ENCODE results near the gene ALDH8A1. TPM values are rescaled to one million over a fixed set of nuclear protein-coding genes. Genes with fewer than 3 reads are reported as not detected.

The ALDH8A1 gene
- total and polyA plus RNA-seq, 5 donors, result 0.23 to 1.3 (median 0.25) TPM

DNA sequence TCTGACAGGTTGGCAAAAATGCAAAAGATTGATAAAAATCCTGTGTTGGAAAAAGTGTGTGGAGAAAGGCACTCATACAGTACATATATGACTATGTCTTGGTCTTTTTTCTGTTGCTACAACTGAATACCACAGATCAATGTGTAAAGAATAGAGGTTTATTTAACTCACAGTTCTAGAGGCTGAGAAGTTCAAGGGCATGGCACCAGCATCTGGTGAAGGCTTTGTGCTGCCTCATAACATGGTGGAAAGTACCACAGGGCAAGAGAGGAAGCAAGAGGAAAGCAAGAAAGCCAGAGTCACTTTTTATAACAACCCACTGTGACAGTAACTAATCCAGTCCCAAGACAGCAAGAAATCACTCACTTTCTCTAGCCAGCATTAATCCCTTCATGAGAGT lies 57.5 kb downstream of the ALDH8A1 start:
- Histone ChIP-seq H3K9me3 (ENCODE audit: control insufficient read depth, low read length) (no peaks in the 10 kb centered on the region), H3K27me3 (ENCODE audit: control insufficient read depth, insufficient read depth) (no peaks in the 10 kb centered on the region), H3K4me3 (ENCODE audit: low read length) (no peak overlapping the region), H3K27ac (ENCODE audit: low read length) (no peak overlapping the region), H3K4me1 (ENCODE audit: control insufficient read depth, insufficient read depth, low read length) (no peaks in the 10 kb centered on the region)
- intact Hi-C loops (cut with DNase I), result no loop called here
- DNase-seq (no peak), ATAC-seq (no peak)

DNA sequence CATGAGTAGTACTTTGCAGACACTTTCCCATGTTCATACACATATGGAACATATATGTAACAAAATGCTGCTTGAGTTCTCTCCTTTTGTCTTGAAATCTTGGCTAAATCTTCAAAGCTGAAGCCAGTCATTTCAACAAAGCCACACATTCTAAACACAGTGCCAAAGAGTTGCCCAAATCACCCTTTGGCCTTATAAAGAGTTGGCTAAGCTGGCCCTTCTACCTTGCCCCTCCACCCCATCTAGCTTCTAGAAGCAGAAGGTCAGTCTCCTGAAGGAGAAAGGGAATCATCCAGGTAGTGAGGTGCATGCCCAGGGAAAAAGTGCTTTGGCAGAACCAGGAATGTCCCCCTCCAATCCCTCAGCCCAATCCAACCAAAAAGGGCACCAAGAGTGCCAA lies 58.3 kb downstream of the ALDH8A1 start:
- Histone ChIP-seq H3K9me3 (ENCODE audit: control insufficient read depth, low read length) (no peaks in the 10 kb centered on the region), H3K4me1 (ENCODE audit: control insufficient read depth, insufficient read depth, low read length) (no peaks in the 10 kb centered on the region), H3K4me3 (ENCODE audit: low read length) (no peak overlapping the region), H3K27me3 (ENCODE audit: control insufficient read depth, insufficient read depth) (no peaks in the 10 kb centered on the region), H3K27ac (ENCODE audit: low read length) (no peak overlapping the region)
- intact Hi-C loops (cut with DNase I), result no loop called here
- no peak for DNase-seq
- ATAC-seq, result no peak

DNA sequence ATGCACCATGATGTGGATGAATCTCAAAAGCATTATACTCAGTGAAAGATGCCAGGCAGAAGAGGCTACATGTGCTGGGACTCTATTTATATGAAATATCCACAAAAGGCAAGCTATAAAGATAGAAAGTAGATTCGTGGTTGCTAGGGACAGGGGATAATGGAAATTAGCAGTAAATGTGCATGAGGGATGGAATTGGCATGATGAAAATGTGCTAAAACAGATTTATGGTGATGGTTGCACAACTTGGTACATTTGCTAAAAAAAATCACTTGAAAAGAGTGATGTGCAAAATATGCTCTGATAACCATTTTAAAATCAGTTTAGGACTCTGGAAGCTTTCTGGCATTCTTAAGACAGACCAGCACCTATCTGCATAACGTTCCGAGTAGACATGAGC lies 61.6 kb downstream of the ALDH8A1 start:
- H3K4me1 ChIP-seq (ENCODE audit: control insufficient read depth, insufficient read depth, low read length), result no peaks in the 10 kb centered on the region
- 86% methylated on average over 3 of the region's 3 CpGs for WGBS
- ATAC-seq (no peak), DNase-seq (no peak)
- no peaks in the 10 kb centered on the region for H3K27me3 ChIP-seq (ENCODE audit: control insufficient read depth, insufficient read depth)
- H3K27ac ChIP-seq (ENCODE audit: low read length), result no peak overlapping the region
- intact Hi-C loops (cut with DNase I), result loop anchor here in 1 of 4 donors (10.0 kb wide), 1 partner anchor 714 kb away; no protein-coding TSS in a partner anchor
- no peaks in the 10 kb centered on the region for H3K9me3 ChIP-seq (ENCODE audit: control insufficient read depth, low read length)
- H3K4me3 ChIP-seq (ENCODE audit: low read length), result no peak overlapping the region

DNA sequence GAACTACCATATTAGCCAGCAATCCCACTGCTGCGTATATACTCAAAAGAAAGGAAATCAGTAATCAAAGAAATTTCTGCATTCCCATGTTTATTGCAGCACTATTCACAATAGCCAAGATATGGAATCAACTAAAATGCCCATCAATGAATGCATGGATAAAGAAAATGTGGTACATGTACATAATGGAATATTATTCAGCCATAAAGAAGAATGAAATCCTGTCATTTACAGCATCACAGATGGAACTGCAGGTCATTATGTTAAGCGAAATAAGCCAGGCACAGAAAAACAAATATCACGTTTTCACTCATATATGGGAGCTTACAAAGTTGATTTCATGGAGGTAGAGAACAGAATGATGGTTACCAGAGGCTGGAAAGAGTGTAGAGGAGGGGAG lies 65.1 kb downstream of the ALDH8A1 start:
- WGBS, result 96% methylated on average over 3 of the region's 3 CpGs
- H3K27ac ChIP-seq (ENCODE audit: low read length), result no peak overlapping the region
- no peak for ATAC-seq

DNA sequence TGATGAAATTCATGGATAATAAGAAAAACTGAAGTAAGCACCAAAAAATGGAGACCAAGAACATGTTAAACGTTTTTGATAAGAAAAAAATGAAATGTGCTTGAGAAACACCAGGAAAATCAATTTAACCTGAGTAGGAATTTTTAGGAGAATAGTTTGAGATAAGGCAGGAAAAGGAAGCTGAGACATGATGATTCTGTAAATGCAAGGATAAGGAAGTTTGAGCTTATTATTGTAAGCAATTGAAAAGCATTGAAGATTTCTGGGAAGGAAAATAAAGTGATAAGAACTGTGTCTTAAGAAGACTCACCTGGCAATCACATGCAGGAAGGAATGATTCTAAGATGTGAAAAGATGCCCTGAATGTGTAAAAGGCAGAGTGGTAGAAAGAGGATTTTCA lies 66.6 kb downstream of the ALDH8A1 start:
- DNase-seq, result no peak
- H3K4me1 ChIP-seq (ENCODE audit: control insufficient read depth, insufficient read depth, low read length), result no peaks in the 10 kb centered on the region
- no peak overlapping the region for H3K4me3 ChIP-seq (ENCODE audit: low read length)
- H3K9me3 ChIP-seq (ENCODE audit: control insufficient read depth, low read length), result no peaks in the 10 kb centered on the region
- ATAC-seq, result no peak
- no peak overlapping the region for H3K27ac ChIP-seq (ENCODE audit: low read length)
- no peaks in the 10 kb centered on the region for H3K27me3 ChIP-seq (ENCODE audit: control insufficient read depth, insufficient read depth)
- intact Hi-C loops (cut with DNase I), result loop anchor here in 3 of 4 donors (5.0 to 10.0 kb wide), 3 partner anchors 709 to 726 kb away; no protein-coding TSS in a partner anchor
- WGBS, result 27% methylated on average over 1 of the region's 1 CpG

More for the DNA sequence above, 65.1 kb downstream of the ALDH8A1 start:
- H3K27me3 ChIP-seq (ENCODE audit: control insufficient read depth, insufficient read depth), result no peaks in the 10 kb centered on the region
- DNase-seq, result no peak
- intact Hi-C loops (cut with DNase I), result loop anchor here in 3 of 4 donors (5.0 to 10.0 kb wide), 3 partner anchors 710 to 727 kb away; no protein-coding TSS in a partner anchor
- no peak overlapping the region for H3K4me3 ChIP-seq (ENCODE audit: low read length)
- no peaks in the 10 kb centered on the region for H3K9me3 ChIP-seq (ENCODE audit: control insufficient read depth, low read length)
- H3K4me1 ChIP-seq (ENCODE audit: control insufficient read depth, insufficient read depth, low read length), result no peaks in the 10 kb centered on the region

DNA sequence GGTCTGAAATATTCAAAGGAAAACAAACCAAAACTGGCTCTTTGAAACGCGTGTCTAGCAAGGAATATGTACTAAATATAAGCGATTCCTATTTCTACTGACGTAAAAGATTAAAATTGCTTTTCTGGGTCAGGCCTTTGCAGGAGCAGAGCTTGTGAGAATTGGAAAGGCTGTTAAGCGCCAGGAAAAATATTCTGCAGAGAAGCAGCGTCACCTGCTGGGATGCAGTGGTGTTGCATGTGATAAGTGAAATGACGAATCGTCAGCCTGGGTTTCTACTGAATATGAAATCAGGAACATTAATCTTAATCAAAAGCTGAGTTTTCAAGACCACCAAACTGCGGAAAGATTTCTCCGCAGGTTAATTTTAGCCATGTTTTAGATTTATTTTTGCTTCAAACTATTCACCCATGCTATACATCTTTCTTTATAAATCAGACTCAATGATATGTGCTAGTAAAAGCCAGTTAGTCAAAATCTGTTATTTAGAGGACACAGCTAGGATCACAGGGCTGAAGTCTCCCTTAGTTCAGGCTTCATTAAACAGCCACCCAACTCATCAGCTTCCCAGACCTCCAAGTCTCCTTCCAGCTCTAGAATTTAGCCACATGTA lies 67.4 kb downstream of the ALDH8A1 start:
- no peaks in the 10 kb centered on the region for H3K4me1 ChIP-seq (ENCODE audit: control insufficient read depth, insufficient read depth, low read length)
- DNase-seq (peak; percentile 31 to 87 (median 80)), ATAC-seq (peak; percentile 64 to 79)
- 36% methylated on average over 10 of the region's 10 CpGs for WGBS
- H3K9me3 ChIP-seq (ENCODE audit: control insufficient read depth, low read length), result no peaks in the 10 kb centered on the region
- no peak overlapping the region for H3K27ac ChIP-seq (ENCODE audit: low read length)
- no peaks in the 10 kb centered on the region for H3K27me3 ChIP-seq (ENCODE audit: control insufficient read depth, insufficient read depth)
- H3K4me3 ChIP-seq (ENCODE audit: low read length), result no peak overlapping the region
- intact Hi-C loops (cut with DNase I), result loop anchor here in 3 of 4 donors (5.0 to 10.0 kb wide), 3 partner anchors 708 to 725 kb away; no protein-coding TSS in a partner anchor

DNA sequence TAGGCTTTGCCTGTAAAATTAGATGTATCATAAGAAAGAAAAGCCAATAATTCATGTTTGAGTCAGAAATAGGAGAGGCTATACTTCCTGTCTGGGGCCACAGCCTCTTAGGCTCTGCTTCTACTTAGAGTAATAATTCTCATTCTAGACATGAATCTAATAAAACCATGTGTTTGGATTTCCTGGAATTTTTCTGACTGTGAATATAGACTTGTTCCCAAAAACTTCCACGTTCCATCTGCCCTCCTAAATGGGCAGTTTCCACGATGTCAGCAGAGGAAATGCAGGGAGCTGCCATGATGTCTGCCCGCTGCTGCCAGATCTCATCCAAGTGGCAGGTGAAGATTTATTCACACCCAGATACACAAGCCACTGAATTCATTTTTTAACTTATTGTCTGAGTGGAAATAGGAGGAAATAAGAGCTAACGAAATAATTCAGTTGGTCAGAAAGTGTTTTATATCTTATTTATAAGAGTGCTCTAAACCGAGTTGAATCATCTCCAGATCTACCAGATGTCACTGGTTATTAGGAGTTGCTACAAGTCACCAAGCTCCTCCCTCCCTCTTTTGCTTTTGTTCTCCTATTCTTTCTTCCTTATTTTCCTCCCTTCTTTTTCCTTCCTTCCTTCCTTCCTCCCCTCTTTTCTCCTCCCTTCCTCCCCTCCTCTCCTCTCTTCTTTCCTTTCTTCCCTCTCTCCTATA lies 69.3 kb downstream of the ALDH8A1 start:
- Histone ChIP-seq H3K9me3 (ENCODE audit: control insufficient read depth, low read length) (no peaks in the 10 kb centered on the region), H3K4me1 (ENCODE audit: control insufficient read depth, insufficient read depth, low read length) (no peaks in the 10 kb centered on the region), H3K27ac (ENCODE audit: low read length) (no peak overlapping the region), H3K27me3 (ENCODE audit: control insufficient read depth, insufficient read depth) (no peaks in the 10 kb centered on the region), H3K4me3 (ENCODE audit: low read length) (no peak overlapping the region)
- ATAC-seq (no peak), DNase-seq (no peak)
- WGBS, result 56% methylated on average over 5 of the region's 5 CpGs
- intact Hi-C loops (cut with DNase I), result loop anchor here in 3 of 4 donors (5.0 to 10.0 kb wide), 3 partner anchors 706 to 723 kb away; no protein-coding TSS in a partner anchor

DNA sequence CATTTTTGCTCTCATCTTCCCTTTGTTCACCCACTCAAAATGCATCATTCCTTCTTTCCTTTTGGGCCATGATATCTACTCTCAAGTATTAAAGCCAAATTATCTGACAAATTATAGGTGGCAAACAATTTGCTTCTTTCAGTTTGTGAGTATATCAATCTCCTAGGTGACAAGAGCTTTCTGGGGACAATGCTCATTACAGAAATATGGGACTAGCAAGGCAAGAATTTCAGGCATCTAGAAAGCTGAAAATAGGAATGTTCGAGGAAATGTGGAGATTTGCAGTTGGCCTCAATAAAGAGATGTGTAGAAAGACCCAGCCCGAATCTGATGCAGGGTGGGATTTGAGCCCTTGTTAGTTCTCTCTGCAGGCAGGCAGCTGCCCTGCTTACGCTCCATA lies 71.8 kb downstream of the ALDH8A1 start:
- ATAC-seq, result no peak
- no peak for DNase-seq
- intact Hi-C loops (cut with DNase I), result loop anchor here in 1 of 4 donors (5.0 kb wide), 1 partner anchor 706 kb away; no protein-coding TSS in a partner anchor
- no peak overlapping the region for H3K4me3 ChIP-seq (ENCODE audit: low read length)
- no peaks in the 10 kb centered on the region for H3K4me1 ChIP-seq (ENCODE audit: control insufficient read depth, insufficient read depth, low read length)
- no peaks in the 10 kb centered on the region for H3K27me3 ChIP-seq (ENCODE audit: control insufficient read depth, insufficient read depth)
- no peak overlapping the region for H3K27ac ChIP-seq (ENCODE audit: low read length)
- no peaks in the 10 kb centered on the region for H3K9me3 ChIP-seq (ENCODE audit: control insufficient read depth, low read length)
- WGBS, result 77% methylated on average over 3 of the region's 3 CpGs

DNA sequence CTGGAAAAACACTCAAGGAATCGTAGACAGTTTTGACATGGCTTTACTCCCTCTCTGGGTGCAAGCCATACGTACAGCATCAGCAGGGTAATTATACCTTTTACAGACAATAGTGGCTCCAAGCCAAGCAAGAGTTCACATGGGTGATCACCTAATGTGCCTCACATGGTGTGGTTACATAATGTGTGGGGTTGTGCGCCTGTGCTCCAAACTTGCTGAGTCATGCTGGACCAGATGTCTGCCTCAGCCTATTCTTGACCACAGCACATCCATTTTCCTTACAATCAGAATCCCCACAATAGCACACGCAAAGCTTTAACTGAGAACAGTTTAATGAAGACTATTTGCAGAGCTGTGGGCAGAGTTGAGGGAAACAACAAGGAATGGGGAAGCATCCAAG lies 74.5 kb downstream of the ALDH8A1 start:
- 90% methylated on average over 4 of the region's 4 CpGs for WGBS
- intact Hi-C loops (cut with DNase I), result loop anchor here in 1 of 4 donors (5.0 kb wide), 1 partner anchor 703 kb away; no protein-coding TSS in a partner anchor
- ATAC-seq (no peak), DNase-seq (no peak)
- no peak overlapping the region for H3K4me3 ChIP-seq (ENCODE audit: low read length)
- no peaks in the 10 kb centered on the region for H3K4me1 ChIP-seq (ENCODE audit: control insufficient read depth, insufficient read depth, low read length)
- no peaks in the 10 kb centered on the region for H3K27me3 ChIP-seq (ENCODE audit: control insufficient read depth, insufficient read depth)
- no peak overlapping the region for H3K27ac ChIP-seq (ENCODE audit: low read length)
- no peaks in the 10 kb centered on the region for H3K9me3 ChIP-seq (ENCODE audit: control insufficient read depth, low read length)

DNA sequence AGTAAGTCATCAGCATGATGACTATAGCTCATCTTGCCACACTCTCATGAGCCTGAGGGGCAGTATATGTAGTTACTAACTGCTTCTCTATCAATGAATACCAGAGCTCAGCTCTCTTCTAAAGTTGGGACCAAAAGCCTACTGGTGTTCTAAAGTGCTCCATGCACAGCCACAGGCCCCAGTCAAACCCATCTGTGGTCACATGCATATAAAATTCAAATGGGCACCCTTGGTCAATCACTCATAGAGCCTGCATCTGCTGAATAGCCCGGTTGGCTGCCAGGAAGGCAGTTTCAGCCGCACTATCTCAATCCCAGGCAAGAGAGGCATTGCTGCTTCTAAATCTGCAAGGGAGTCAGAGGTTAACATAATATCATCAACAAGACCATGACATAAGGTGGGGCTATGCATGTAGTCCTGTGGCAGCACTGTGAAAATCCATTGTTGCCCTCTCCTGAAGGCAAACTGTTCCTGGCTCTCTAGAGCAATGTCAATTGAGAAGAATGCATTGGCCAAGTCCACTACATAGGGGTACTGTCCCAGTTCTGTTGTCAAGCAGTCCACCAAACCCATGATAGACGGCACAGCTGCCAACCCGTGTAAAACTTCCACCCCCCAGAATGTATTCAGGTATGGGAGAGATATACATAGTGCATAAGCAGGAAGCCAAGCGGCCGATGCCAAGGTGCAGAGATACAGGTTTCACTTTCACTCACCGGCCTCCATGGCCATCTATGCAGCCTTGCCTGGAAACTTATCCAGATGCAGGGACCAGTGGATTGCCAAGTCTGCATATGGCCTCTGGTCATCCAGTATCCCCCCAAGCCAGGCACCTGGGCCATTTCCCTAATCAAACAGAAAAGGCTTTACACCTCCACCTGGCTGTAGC lies 76.2 kb downstream of the ALDH8A1 start:
- H3K4me1 ChIP-seq (ENCODE audit: control insufficient read depth, insufficient read depth, low read length), result no peaks in the 10 kb centered on the region

More for the DNA sequence above, 76.2 kb downstream of the ALDH8A1 start:
- Histone ChIP-seq H3K4me3 (ENCODE audit: low read length) (no peak overlapping the region), H3K27ac (ENCODE audit: low read length) (no peak overlapping the region), H3K27me3 (ENCODE audit: control insufficient read depth, insufficient read depth) (no peaks in the 10 kb centered on the region), H3K9me3 (ENCODE audit: control insufficient read depth, low read length) (no peaks in the 10 kb centered on the region)
- ATAC-seq, result no peak
- WGBS, result 92% methylated on average over 7 of the region's 7 CpGs
- DNase-seq, result no peak
- intact Hi-C loops (cut with DNase I), result no loop called here

Data from right cardiac atrium (tissue), 5 donors.